Tibial nerve (tissue), 3 donors: ENCODE results near the gene TMEM131L.

Source experiments
- POLR2A ChIP-seq, 2 donors: fragments of 450-650 bp; IDR thresholded peaks; one replicate each; pipeline ENCODE4 v1.6.1; 2017; ENCODE audit warnings: antibody characterized with exemption in 2 of 2, mild to moderate bottlenecking in 2 of 2, moderate library complexity in 2 of 2
- TF ChIP-seq, protein P1 (sequence below), 5 experiments: fragments of 200-600 bp in 3 of 5; fragments of 450-650 bp in 2 of 5; sonication (generic) in 3 of 5; IDR thresholded peaks; one replicate each; pipeline ENCODE4 v1.5.1; 2016 to 2019; ENCODE audit warnings: antibody characterized with exemption in 5 of 5, mild to moderate bottlenecking in 3 of 5, moderate library complexity in 2 of 5

DNA sequence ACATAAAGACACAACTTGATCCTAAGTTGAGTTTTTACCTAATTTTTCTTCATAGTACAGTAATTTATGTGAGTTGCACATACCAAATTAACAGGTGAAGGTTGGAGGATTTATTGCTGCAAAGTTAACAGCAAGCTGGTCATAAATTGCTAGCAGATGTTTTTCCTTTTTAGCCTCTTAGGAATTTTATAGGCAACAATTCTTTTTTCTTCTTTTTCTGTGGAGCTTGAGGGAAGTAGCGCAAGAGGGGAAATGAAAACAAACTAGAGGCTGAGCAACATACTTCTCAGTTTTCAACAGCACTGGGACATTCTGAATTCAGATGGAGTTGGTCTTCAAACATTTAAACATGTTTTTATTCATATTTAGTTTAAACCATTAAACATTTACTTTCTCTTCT is 154.2 kb downstream of the TMEM131L start:
- TF ChIP-seq, protein P1, sequence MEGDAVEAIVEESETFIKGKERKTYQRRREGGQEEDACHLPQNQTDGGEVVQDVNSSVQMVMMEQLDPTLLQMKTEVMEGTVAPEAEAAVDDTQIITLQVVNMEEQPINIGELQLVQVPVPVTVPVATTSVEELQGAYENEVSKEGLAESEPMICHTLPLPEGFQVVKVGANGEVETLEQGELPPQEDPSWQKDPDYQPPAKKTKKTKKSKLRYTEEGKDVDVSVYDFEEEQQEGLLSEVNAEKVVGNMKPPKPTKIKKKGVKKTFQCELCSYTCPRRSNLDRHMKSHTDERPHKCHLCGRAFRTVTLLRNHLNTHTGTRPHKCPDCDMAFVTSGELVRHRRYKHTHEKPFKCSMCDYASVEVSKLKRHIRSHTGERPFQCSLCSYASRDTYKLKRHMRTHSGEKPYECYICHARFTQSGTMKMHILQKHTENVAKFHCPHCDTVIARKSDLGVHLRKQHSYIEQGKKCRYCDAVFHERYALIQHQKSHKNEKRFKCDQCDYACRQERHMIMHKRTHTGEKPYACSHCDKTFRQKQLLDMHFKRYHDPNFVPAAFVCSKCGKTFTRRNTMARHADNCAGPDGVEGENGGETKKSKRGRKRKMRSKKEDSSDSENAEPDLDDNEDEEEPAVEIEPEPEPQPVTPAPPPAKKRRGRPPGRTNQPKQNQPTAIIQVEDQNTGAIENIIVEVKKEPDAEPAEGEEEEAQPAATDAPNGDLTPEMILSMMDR (IDR thresholded peaks at IDR 0.05), result no peak
- TF ChIP-seq POLR2A (IDR thresholded peaks at IDR 0.05), result no peak
